ENCODE results near the gene BCL2L14. TPM values are rescaled to one million over a fixed set of nuclear protein-coding genes. Genes with fewer than 3 reads are reported as not detected.

Gene BCL2L14
- polyA plus RNA-seq, 1 donor from 2014 or later, result not detected

Other genes starting within 250 kb of the BCL2L14 start
- gene LRP6, start 196.1 kb downstream of the BCL2L14 start, polyA plus RNA-seq, result not detected

Measured in IgD-negative memory B cell (primary cell).